SH-SY5Y (cell line): ENCODE data around the gene GMDS.

ENCODE experiments used
- GATA2 ChIP-seq: IDR thresholded peaks from 2 replicates; pipeline ENCODE4 v1.6.1; 2011; ENCODE audit warnings: mild to moderate bottlenecking, low read depth, low read length
- GATA3 ChIP-seq: IDR thresholded peaks from 2 replicates; pipeline ENCODE4 v1.6.1; 2011; ENCODE audit warnings: low read depth, mild to moderate bottlenecking, low read length, moderate library complexity

GMDS gene

GRCh38 chr6:1904466-1904799 lies 341.0 kb downstream of the GMDS start:
- TF ChIP-seq GATA2 (no peak), GATA3 (no peak)

- TF ChIP-seq GATA2 (peak; percentile 72), GATA3 (no peak)
Measured at GRCh38 chr6:1903780-1904465, 341.5 kb downstream of the GMDS start.

DNA sequence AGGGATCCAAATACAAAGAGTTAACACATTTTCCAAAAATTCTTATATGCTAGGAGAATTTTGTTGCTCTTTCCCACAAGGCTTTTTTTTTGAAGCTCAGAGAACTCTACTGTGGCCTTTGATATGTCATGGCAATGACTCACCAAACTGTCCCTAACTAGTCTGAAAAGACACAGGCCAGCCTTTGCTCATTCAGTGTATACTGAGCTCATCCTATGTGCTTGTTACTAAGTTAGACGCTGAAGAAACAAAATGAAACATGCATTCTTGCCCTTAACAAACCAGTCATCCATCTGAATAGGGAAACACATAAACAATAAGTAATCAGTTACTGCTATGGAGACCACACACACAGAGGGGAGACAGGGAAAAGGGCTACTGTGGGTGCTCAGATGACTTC lies 343.8 kb downstream of the GMDS start:
- TF ChIP-seq GATA3 (no peak), GATA2 (no peak)

GRCh38 chr6:1896897-1897296 lies 348.5 kb downstream of the GMDS start:
- TF ChIP-seq GATA3 (no peak), GATA2 (no peak)

- TF ChIP-seq GATA2 (no peak), GATA3 (no peak)
Measured at GRCh38 chr6:1895721-1896120, 349.7 kb downstream of the GMDS start.

GRCh38 chr6:1894954-1895353 lies 350.5 kb downstream of the GMDS start:
- no peak for TF ChIP-seq GATA3
- no peak for TF ChIP-seq GATA2

GRCh38 chr6:1893470-1894130 lies 351.8 kb downstream of the GMDS start:
- TF ChIP-seq GATA2: no peak
- no peak for TF ChIP-seq GATA3

DNA sequence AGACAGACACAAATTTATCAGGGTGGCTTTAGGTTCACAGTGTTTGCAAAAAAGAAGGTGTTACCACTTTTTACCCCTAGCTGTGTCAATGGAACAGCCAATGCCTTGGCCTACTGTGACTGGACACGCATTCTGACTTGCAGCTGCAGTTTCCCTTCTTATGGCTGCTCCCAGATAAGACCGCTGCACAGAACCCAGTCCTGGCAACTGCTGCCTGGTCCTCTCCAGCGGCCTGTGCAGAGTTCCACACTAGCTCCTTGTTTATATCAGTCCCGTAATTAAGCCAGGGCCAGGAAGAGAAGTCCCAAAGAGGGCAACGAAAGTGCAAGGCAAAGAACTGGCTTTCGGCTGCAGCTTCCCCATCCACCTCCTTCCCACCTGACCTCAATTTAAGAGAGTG lies 352.7 kb downstream of the GMDS start:
- no peak for TF ChIP-seq GATA2
- no peak for TF ChIP-seq GATA3

DNA sequence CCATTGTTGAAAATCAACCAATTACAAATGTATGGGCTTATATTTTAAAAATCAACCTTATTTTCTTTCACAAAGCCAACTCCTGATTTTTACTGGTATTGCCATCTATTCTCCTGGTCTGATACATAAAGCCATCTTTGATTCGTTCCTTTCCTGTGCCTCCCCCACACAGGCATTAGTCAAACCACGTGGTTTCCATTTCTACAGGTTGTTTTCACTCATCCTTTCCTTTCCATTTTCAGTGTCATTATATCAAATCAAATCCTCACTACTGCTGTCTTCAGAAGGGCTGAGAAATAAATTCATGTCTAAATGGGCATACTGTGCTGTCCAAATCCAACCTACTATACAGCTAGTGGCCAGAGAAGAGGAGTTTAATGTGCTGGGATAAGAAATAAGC lies 354.4 kb downstream of the GMDS start:
- no peak for TF ChIP-seq GATA3
- no peak for TF ChIP-seq GATA2

DNA sequence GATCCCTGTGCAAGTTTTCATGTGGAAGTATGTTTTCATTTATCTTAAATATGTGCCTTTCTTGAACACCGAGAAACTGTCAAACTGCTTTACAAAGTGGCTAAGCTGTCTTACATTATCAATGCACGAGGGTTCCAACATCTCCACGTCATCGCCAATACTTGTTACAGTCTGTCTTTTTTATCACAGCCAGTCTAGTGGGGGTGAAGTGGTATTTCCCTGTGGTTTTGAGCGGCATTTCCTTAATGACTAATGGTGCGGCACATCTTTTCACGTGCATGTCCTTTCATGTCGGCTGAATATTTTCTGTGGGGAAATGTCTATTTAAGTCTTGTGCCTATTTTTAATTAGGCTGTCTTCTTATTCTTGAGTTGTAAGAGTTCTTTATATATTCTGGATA lies 355.3 kb downstream of the GMDS start:
- TF ChIP-seq GATA3: no peak
- TF ChIP-seq GATA2: no peak

GRCh38 chr6:1885576-1886011 lies 359.8 kb downstream of the GMDS start:
- TF ChIP-seq GATA3: no peak
- no peak for TF ChIP-seq GATA2

GRCh38 chr6:1884313-1884712 lies 361.1 kb downstream of the GMDS start:
- TF ChIP-seq GATA3 (no peak), GATA2 (no peak)

DNA sequence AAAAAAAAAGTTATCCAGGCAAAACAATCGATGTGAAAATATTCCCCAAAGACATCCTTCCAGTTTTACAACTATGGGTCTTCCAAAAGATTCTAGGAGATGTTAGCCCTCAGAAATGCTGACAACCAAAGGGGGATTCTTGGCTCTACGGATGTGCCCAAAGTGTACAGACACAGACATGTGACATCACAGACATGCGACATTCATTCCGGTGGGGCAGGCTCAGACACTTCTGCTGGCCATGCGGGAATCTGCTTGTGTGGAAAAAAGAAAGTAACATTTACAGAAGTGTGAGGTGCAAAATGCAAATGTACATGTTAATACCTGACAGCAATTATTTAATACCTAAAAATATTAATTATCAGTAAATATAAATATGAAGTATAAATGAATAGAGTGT lies 367.1 kb downstream of the GMDS start:
- TF ChIP-seq GATA2 (no peak), GATA3 (no peak)

DNA sequence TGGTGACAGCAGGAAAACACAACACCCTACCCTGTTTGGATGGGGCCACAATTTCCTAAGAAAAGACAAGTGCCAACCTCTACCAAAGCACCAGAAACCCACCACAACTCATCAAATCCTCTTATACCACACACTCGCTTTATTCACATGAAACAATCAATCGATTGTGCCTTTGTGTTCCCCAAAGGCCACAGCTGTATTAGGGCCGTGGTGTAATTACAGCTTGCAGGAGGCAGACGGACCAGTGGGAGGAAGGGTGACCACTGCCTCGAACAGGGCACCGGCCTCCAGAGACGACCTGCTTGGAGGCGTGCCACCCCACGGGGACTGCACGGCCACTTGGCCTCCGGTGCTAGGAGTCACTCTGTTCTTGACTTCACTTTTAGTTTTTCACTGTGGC lies 371.6 kb downstream of the GMDS start:
- no peak for TF ChIP-seq GATA3
- no peak for TF ChIP-seq GATA2

- no peak for TF ChIP-seq GATA2
- no peak for TF ChIP-seq GATA3
Measured at GRCh38 chr6:1872649-1873131, 372.7 kb downstream of the GMDS start.
